Neuron (in vitro differentiated cells): ENCODE data around the gene ZNF697.
"Not testable (repeated sequence)": the region's sequence is repeated elsewhere in the genome, so short reads cannot be mapped to it uniquely, and the experiment has no call there.

Experiments used
- H2AFZ ChIP-seq: one replicate; pipeline ENCODE4 v1.6.1; 2013; ENCODE audit warnings: low read depth, mild to moderate bottlenecking, inconsistent platforms, low read length, moderate library complexity
- H3K27me3 ChIP-seq: one replicate; pipeline ENCODE4 v1.6.1; 2013; ENCODE audit warnings: low read length; ENCODE audit not compliant: insufficient read depth
- H3K36me3 ChIP-seq: one replicate; pipeline ENCODE4 v1.6.1; 2013; ENCODE audit warnings: low read length; ENCODE audit not compliant: insufficient read depth
- H3K4me1 ChIP-seq: one replicate; pipeline ENCODE4 v1.6.1; 2013; ENCODE audit warnings: low read length; ENCODE audit not compliant: insufficient read depth
- H3K4me3 ChIP-seq: 2 replicates; pipeline ENCODE4 v1.5.1; 2013; ENCODE audit warnings: mild to moderate bottlenecking, low read length, moderate library complexity
- H3K9me3 ChIP-seq: one replicate; pipeline ENCODE4 v1.6.1; 2013; ENCODE audit warnings: low read length

Gene ZNF697

DNA sequence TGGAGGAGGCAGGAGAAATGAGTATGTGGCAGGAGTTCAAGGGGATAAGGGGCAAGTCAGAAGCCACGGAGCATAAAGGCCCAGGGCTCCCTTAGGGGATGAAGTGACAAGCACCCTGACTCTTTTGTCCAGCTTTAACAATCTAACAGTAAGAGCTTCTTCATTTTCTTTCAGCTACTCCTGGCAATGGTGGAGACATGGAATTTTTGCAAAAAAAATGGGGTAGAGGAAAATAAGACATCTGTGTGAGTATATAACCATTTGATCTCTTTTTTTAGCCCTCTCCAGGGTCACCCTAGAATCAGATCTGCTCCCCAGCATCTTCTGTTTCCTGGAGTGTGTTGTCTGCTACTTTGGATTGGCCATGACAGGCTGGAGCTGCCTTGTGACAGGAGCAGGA, 47.1 kb downstream of the ZNF697 start:
- H3K9me3 ChIP-seq, result no peaks in the 10 kb centered on the region
- H3K27me3 ChIP-seq, result peaks cover 3% of the 10 kb centered on the region
- H2AFZ ChIP-seq, result no peak overlapping the region
- H3K4me3 ChIP-seq, result no peak overlapping the region
- no peaks in the 10 kb centered on the region for H3K4me1 ChIP-seq
- H3K36me3 ChIP-seq, result no peaks in the 10 kb centered on the region

GRCh38 chr1:119600561-119600960, 47.5 kb downstream of the ZNF697 start:
- Histone ChIP-seq H3K27me3 (peaks cover 3% of the 10 kb centered on the region), H3K36me3 (no peaks in the 10 kb centered on the region), H3K4me1 (no peaks in the 10 kb centered on the region)

DNA sequence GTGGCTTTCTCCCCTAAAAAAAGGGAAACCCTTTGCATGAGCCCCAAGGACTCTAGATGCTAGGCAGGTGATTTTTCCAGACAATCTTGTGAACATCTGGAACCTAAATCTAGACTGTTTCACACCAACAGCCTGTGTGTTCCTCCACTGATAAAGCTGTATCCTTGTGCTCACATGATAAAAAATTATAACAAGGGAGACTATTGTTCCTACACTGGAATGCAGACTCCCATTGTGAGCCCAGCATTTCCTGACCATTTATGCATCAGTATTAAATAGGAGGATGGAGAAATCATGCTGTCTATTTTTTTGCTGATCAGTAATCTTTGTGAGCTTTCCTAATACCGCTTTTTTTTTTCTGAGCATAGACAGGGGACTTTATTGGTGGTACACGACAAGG, 52.5 kb downstream of the ZNF697 start:
- no peaks in the 10 kb centered on the region for H3K27me3 ChIP-seq
- H2AFZ ChIP-seq, result no peak overlapping the region
- no peaks in the 10 kb centered on the region for H3K4me1 ChIP-seq
- no peaks in the 10 kb centered on the region for H3K9me3 ChIP-seq
- H3K4me3 ChIP-seq, result no peak overlapping the region
- H3K36me3 ChIP-seq, result no peaks in the 10 kb centered on the region

More at GRCh38 chr1:119600561-119600960, 47.5 kb downstream of the ZNF697 start:
- Histone ChIP-seq H3K4me3 (no peak overlapping the region), H2AFZ (no peak overlapping the region), H3K9me3 (no peaks in the 10 kb centered on the region)

GRCh38 chr1:119595168-119595567, 52.9 kb downstream of the ZNF697 start:
- Histone ChIP-seq H2AFZ (no peak overlapping the region), H3K27me3 (no peaks in the 10 kb centered on the region), H3K4me3 (no peak overlapping the region), H3K9me3 (no peaks in the 10 kb centered on the region), H3K36me3 (no peaks in the 10 kb centered on the region), H3K4me1 (no peaks in the 10 kb centered on the region)

- H3K27me3 ChIP-seq, result no peaks in the 10 kb centered on the region
- no peak overlapping the region for H3K4me3 ChIP-seq
- H3K4me1 ChIP-seq, result no peaks in the 10 kb centered on the region
- H2AFZ ChIP-seq, result no peak overlapping the region
- no peaks in the 10 kb centered on the region for H3K9me3 ChIP-seq
- H3K36me3 ChIP-seq, result no peaks in the 10 kb centered on the region
Measured at GRCh38 chr1:119594376-119594775, 53.7 kb downstream of the ZNF697 start.

DNA sequence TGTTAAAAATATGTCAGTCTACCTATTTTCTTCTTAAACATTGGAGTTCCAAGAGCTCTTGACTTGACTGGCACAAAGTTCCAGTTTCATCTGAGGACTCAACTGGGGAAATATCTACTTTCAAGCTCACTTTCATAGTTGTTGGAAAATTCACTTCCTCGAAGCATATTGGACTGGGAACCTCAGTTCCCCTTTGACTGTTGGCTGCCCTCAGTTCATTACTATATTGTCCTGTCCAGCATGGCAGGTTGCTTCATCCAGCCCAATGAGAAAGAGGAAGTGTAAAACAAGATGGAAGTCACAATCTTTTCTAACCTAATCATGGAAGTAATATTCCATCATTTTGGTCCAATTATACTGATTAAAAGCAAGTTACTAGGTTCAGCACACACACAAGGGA, 54.3 kb downstream of the ZNF697 start:
- Histone ChIP-seq H2AFZ (no peak overlapping the region), H3K27me3 (no peaks in the 10 kb centered on the region), H3K4me3 (no peak overlapping the region), H3K4me1 (no peaks in the 10 kb centered on the region), H3K36me3 (no peaks in the 10 kb centered on the region), H3K9me3 (no peaks in the 10 kb centered on the region)

DNA sequence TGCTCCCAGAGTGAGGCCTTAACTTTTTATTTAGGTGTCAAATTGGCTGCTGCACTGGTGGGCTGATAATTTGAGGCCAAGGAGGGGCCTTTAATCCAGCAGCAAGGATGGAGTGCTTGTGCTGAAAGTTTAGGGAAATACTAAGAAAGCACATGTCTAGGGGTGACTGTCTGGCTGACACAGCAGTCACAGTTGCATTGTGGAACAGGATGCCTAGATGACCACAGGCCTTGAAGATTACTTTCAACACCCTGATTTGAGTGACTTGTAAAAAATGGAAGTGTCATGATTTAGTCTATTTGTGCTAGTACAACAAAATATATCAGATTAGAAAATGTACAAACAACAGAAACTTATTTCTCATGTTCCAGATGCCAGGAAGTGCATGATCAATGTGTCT, 57.7 kb downstream of the ZNF697 start:
- no peaks in the 10 kb centered on the region for H3K4me1 ChIP-seq
- H3K27me3 ChIP-seq, result no peaks in the 10 kb centered on the region
- H3K36me3 ChIP-seq, result no peaks in the 10 kb centered on the region
- H3K4me3 ChIP-seq, result no peak overlapping the region
- no peak overlapping the region for H2AFZ ChIP-seq
- H3K9me3 ChIP-seq, result no peaks in the 10 kb centered on the region

DNA sequence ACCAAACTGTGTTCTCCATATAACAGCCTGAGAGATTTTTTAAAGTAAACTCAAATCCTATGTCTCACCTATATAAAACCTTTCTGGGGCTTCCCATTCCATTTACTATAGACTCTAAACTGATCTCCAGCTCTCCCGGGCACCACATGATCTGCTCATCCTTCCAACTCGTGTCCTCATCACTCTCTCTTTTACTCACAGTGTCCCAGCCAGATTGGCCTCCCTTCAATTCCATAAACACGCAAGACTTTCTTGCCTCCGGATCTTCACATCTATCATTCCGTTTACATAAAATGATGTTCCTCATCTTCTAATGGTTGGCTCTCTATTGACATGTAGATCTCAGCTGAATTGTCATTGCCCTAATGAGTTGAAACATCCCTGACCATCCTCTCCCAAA, 59.4 kb downstream of the ZNF697 start:
- H3K4me3 ChIP-seq, result no peak overlapping the region
- no peaks in the 10 kb centered on the region for H3K4me1 ChIP-seq
- no peaks in the 10 kb centered on the region for H3K9me3 ChIP-seq
- H3K36me3 ChIP-seq, result no peaks in the 10 kb centered on the region
- H3K27me3 ChIP-seq, result no peaks in the 10 kb centered on the region
- H2AFZ ChIP-seq, result no peak overlapping the region

- H3K9me3 ChIP-seq, result no peaks in the 10 kb centered on the region
- no peak overlapping the region for H3K4me3 ChIP-seq
- no peaks in the 10 kb centered on the region for H3K4me1 ChIP-seq
- no peaks in the 10 kb centered on the region for H3K27me3 ChIP-seq
- no peaks in the 10 kb centered on the region for H3K36me3 ChIP-seq
- H2AFZ ChIP-seq, result no peak overlapping the region
Measured at GRCh38 chr1:119587341-119587740, 60.7 kb downstream of the ZNF697 start.

DNA sequence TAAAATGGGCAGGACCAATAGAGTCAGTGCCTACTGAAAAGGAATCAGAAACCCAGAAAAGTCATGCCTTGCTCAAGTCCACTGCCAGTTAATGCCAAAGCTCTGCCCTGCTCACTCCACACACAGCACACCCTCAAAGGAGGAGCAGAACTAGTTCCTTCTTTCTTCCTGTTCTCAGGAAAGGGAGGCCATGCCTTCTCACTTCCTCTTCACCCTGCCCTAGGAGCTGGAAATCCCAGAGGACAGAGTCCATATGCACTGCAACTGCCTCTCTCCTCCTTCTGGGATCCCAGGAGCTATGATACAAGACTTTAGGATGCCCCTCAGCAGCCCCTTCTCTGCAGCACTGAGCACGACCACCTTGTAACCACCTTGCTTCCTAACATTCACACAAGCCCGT, 62.3 kb downstream of the ZNF697 start:
- H3K36me3 ChIP-seq, H3K4me1 ChIP-seq, H3K9me3 ChIP-seq, H3K4me3 ChIP-seq, H3K27me3 ChIP-seq, H2AFZ ChIP-seq: not testable (repeated sequence)

DNA sequence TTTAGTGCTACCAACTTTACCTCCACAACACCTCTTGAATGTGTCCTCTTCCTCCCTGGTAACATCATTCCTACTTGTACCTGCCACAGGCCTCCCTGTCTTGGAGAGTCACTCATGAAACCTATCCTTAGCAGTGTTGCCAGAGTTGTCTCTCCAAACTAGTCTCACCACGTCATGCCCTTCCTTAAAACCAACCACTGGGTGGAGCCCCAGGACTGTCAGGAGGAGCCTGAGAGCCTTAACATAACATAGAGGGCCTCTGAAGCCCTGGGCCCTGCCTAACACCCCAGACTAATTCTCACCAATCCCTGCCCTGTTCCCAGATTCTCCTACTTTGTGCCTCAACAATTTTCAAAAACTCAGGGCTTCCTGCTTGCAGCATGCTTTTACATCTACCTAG, 65.3 kb downstream of the ZNF697 start:
- no peaks in the 10 kb centered on the region for H3K27me3 ChIP-seq
- no peak overlapping the region for H3K4me3 ChIP-seq
- H3K9me3 ChIP-seq, result no peaks in the 10 kb centered on the region
- no peaks in the 10 kb centered on the region for H3K4me1 ChIP-seq
- H3K36me3 ChIP-seq, result no peaks in the 10 kb centered on the region
- H2AFZ ChIP-seq, result no peak overlapping the region

GRCh38 chr1:119581076-119581475, 67.0 kb downstream of the ZNF697 start:
- not testable (repeated sequence) for H3K9me3 ChIP-seq, H3K4me1 ChIP-seq, H3K36me3 ChIP-seq, H2AFZ ChIP-seq, H3K27me3 ChIP-seq, H3K4me3 ChIP-seq

GRCh38 chr1:119573886-119574285, 74.2 kb downstream of the ZNF697 start:
- no peak overlapping the region for H3K4me3 ChIP-seq
- H2AFZ ChIP-seq, result no peak overlapping the region
- H3K4me1 ChIP-seq, result no peaks in the 10 kb centered on the region
- H3K9me3 ChIP-seq, result no peaks in the 10 kb centered on the region
- no peaks in the 10 kb centered on the region for H3K27me3 ChIP-seq
- H3K36me3 ChIP-seq, result no peaks in the 10 kb centered on the region

DNA sequence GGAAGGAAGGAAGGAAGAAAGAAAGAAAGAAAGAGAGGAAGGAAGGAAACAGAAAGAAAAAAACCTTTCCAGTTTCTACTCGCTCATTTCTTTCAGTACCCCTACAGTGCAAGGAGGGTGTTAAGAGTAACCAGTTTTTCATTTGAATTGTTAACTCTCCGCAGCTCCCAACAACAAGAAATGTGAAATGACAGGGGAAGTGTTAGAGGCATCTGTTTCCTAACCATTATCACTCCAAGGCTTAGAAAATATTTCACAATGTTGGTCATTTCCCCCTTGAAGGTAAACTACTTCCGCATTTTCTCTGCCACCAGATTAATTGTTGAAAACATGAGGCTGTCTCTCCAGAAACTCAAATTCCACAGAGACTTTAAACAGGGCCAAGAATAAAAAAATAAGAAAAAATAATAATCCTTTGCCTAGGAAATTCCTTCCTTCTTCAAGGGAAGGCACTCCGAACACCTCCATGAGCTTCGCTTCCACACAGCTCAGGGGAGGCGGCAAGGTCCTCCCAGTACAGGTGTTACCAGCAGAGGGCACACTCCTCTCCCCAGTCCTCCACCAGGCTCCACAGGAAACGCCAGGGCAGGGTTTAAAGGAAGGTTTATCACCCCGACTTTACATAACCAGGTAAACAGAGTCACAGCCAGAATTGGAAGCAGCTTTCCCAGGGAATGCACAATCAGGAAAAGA, 78.0 kb downstream of the ZNF697 start:
- not testable (repeated sequence) for H3K9me3 ChIP-seq, H3K4me3 ChIP-seq

More for the DNA sequence above, 78.0 kb downstream of the ZNF697 start:
- H3K4me1 ChIP-seq, H3K36me3 ChIP-seq, H2AFZ ChIP-seq, H3K27me3 ChIP-seq: not testable (repeated sequence)
